Spleen (tissue), 11 donors: Measurements from ENCODE around the gene CMSS1. TPM values are rescaled to one million over a fixed set of nuclear protein-coding genes. Genes with fewer than 3 reads are reported as not detected.

Experiments
- DNase-seq: peaks from one replicate; pipeline ENCODE4 v3.0.0-alpha.2; 2020
- H3K27ac ChIP-seq, 8 donors: fragments of 200-600 bp; sonication (generic) in 7 of 8; 1 replicate in 4 of 8; 2 replicates in 4 of 8; pipeline versions ENCODE4 v1.5.0 to v1.8.0; 2016 to 2021; ENCODE audit warnings: inconsistent platforms in 4 of 8, mild to moderate bottlenecking in 4 of 8, moderate library complexity in 1 of 8
- H3K27me3 ChIP-seq, 7 donors: fragments of 200-600 bp; sonication (generic) in 6 of 7; replicated peaks in 1 of 7; 1 replicate in 4 of 7; 2 replicates in 3 of 7; pipeline versions ENCODE4 v1.5.0 to v1.8.0; 2016 to 2021; ENCODE audit warnings: inconsistent platforms in 3 of 7, mild to moderate bottlenecking in 1 of 7
- H3K36me3 ChIP-seq, 6 donors: fragments of 200-600 bp; sonication (generic) in 5 of 6; 1 replicate in 4 of 6; 2 replicates in 2 of 6; pipeline versions ENCODE4 v1.5.0 to v1.8.0; 2016 to 2021; ENCODE audit warnings: inconsistent platforms in 2 of 6
- H3K4me1 ChIP-seq, 6 donors: fragments of 200-600 bp; sonication (generic) in 5 of 6; 1 replicate in 3 of 6; 2 replicates in 3 of 6; pipeline versions ENCODE4 v1.5.0 to v1.8.0; 2016 to 2021; ENCODE audit warnings: inconsistent platforms in 3 of 6
- H3K4me3 ChIP-seq, 8 donors: fragments of 200-600 bp; sonication (generic) in 7 of 8; 1 replicate in 4 of 8; 2 replicates in 4 of 8; pipeline versions ENCODE4 v1.5.0 to v1.8.0; 2016 to 2021; ENCODE audit warnings: inconsistent platforms in 4 of 8, mild to moderate bottlenecking in 4 of 8, moderate library complexity in 2 of 8
- H3K9me3 ChIP-seq, 8 donors: fragments of 200-600 bp; sonication (generic) in 7 of 8; 1 replicate in 4 of 8; 2 replicates in 4 of 8; pipeline versions ENCODE4 v1.5.0 to v1.8.0; 2016 to 2021; ENCODE audit warnings: inconsistent platforms in 4 of 8
- CTCF ChIP-seq, 11 experiments: fragments of 200-600 bp in 7 of 11; fragments of 450-650 bp in 4 of 11; sonication (generic) in 4 of 11; IDR thresholded peaks in 8 of 11; conservative IDR thresholded peaks in 3 of 11; 1 replicate in 7 of 11; 2 replicates in 4 of 11; pipeline versions ENCODE4 v1.4.0 to v1.8.0; 2016 to 2021; ENCODE audit warnings: antibody characterized with exemption in 11 of 11, inconsistent platforms in 4 of 11, mild to moderate bottlenecking in 1 of 11
- POLR2A ChIP-seq, 3 donors: fragments of 450-650 bp; IDR thresholded peaks; one replicate each; pipeline ENCODE4 v1.5.1; 2017; ENCODE audit warnings: antibody characterized with exemption in 3 of 3, mild to moderate bottlenecking in 1 of 3
- POLR2AphosphoS5 ChIP-seq, 3 donors: sonication (generic); formaldehyde crosslinking; IDR thresholded peaks; one replicate each; pipeline ENCODE4 v1.5.1; 2017; ENCODE audit warnings: antibody characterized with exemption in 3 of 3
- WGBS, 5 donors: extraction: QIAGEN DNeasy Blood & Tissue Kit in 3 of 5; methylation state at CpG; one replicate each; pipeline versions ENCODE4 v1.1.5 to v1.1.7; 2013 to 2018; 5-methylcytosine and 5-hydroxymethylcytosine counted together
- intact Hi-C: fragments of 100-400 bp; cut with DNase I; formaldehyde crosslinking; loops from one replicate; pipeline ENCODE4 v1.15.0; 2023; ENCODE audit warnings: low total_unique reads
- polyA plus RNA-seq, 3 donors: library from polyadenylated mRNA; stranded (reverse); fragments of 200-250 nt; gene quantifications; one replicate each; pipeline ENCODE4 v1.2.1, GENCODE V29; 2013
- total RNA-seq, 7 donors: library from RNA; depleted of rRNA in 3 of 7; stranded (reverse); fragments of >200 nt in 3 of 7; fragmentation: NEBNext Ultra II Directional in 4 of 7; extraction: Animal tissue kit (Norgen Biotek cat#: 25700) in 4 of 7; gene quantifications; one replicate each; pipeline versions ENCODE4 v1.1.0 to v1.2.1, GENCODE V29; 2016 to 2021
- donor health status: healthy with polysubstance abuse.
- donor health status: DM: no; HTN: no; CAD: no; lungs with moderate emphysema.
- donor health status: DM: no; HTN: no; CAD: no.
- donor health status: Bipolar disorder and iron deficiency.
- donor health status: healthy.
- donor health status: DM: no; HTN: no; CAD: no.
- donor health status: DM: yes; HTN: yes; CAD: no.

CMSS1 gene
- total and polyA plus RNA-seq, 10 donors: 6.9 to 30.1 (median 20.0) TPM

GRCh38 chr3:99863002-99863401, 45.3 kb downstream of the CMSS1 start:
- no peak overlapping the region for H3K4me3 ChIP-seq
- peaks cover 0 to 37% (median 10%) of the 10 kb centered on the region in 6 donors for H3K4me1 ChIP-seq
- no peak overlapping the region for H3K27ac ChIP-seq
- intact Hi-C loops: no loop called here
- no peak for DNase-seq
- TF ChIP-seq CTCF (IDR thresholded peaks at IDR 0.05 in 8 of 11, conservative IDR thresholded peaks at IDR 0.05 in 3 of 11) (no peak), POLR2A (IDR thresholded peaks at IDR 0.05) (no peak), POLR2AphosphoS5 (IDR thresholded peaks at IDR 0.05) (no peak)
- no peaks in the 10 kb centered on the region for H3K9me3 ChIP-seq
- H3K36me3 ChIP-seq: peaks cover 0 to 32% (median 2%) of the 10 kb centered on the region in 6 donors
- no peaks in the 10 kb centered on the region for H3K27me3 ChIP-seq
- 91 to 93% (median 92%) methylated on average over 6 of the region's 6 CpGs for WGBS, 5 donors

DNA sequence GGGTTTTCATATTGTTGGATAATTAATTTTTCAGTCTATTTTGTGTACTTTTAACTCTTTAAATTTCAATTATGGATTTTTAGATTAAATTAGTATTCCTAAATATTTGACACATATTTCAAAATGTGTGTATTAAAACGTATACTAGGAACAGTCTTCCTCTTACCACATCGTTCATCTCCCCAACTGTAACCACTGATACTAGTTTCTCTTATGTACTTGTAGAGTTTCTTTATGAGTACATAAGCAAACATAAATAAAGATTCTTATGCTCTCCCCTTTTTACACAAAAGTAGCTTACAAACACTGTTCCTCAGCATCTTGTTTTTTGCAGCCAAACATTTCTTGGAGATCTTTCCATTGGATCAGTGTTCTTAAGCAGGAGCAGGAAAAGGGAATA, 45.9 kb downstream of the CMSS1 start:
- intact Hi-C loops: no loop called here

GRCh38 chr3:99864289-99864688, 46.6 kb downstream of the CMSS1 start:
- Histone ChIP-seq H3K4me3 (no peak overlapping the region), H3K36me3 (peaks cover 0 to 22% (median 2%) of the 10 kb centered on the region in 6 donors), H3K4me1 (peaks cover 0 to 39% (median 12%) of the 10 kb centered on the region in 6 donors), H3K9me3 (no peaks in the 10 kb centered on the region), H3K27ac (no peak overlapping the region), H3K27me3 (no peaks in the 10 kb centered on the region)
- no peak for TF ChIP-seq CTCF (IDR thresholded peaks at IDR 0.05 in 8 of 11, conservative IDR thresholded peaks at IDR 0.05 in 3 of 11)
- TF ChIP-seq POLR2AphosphoS5 (IDR thresholded peaks at IDR 0.05): no peak
- no peak for TF ChIP-seq POLR2A (IDR thresholded peaks at IDR 0.05)
- intact Hi-C loops: no loop called here
- DNase-seq: no peak
- WGBS, 5 donors: 95 to 98% (median 96%) methylated on average over 2 of the region's 2 CpGs

More for the DNA sequence above, 45.9 kb downstream of the CMSS1 start:
- no peak overlapping the region for H3K27ac ChIP-seq
- peaks cover 0 to 39% (median 12%) of the 10 kb centered on the region in 6 donors for H3K4me1 ChIP-seq
- H3K4me3 ChIP-seq: no peak overlapping the region
- no peaks in the 10 kb centered on the region for H3K9me3 ChIP-seq
- DNase-seq: no peak
- TF ChIP-seq POLR2A (IDR thresholded peaks at IDR 0.05) (no peak), CTCF (IDR thresholded peaks at IDR 0.05 in 8 of 11, conservative IDR thresholded peaks at IDR 0.05 in 3 of 11) (no peak), POLR2AphosphoS5 (IDR thresholded peaks at IDR 0.05) (no peak)
- peaks cover 0 to 26% (median 2%) of the 10 kb centered on the region in 6 donors for H3K36me3 ChIP-seq
- WGBS, 5 donors: 49 to 82% (median 57%) methylated on average over 2 of the region's 2 CpGs
- no peaks in the 10 kb centered on the region for H3K27me3 ChIP-seq

DNA sequence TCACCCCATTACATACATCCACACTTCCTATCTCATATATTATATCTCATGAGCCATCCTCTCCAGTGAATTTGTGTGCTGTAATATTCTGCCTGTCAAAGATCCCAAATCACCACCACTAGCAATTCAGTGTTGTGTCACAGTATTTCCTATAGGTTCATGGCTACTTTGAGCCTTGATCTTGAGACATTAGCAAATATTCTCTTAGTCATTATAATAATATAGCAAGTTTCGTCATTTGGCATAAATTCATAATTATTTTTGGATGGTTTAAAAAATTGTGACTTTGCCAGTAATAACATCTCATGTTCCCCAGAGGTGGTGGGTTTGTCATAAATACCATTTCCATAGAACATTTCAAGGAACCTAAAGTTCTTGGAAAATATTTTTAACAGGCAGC, 47.7 kb downstream of the CMSS1 start:
- TF ChIP-seq POLR2A (IDR thresholded peaks at IDR 0.05) (no peak), POLR2AphosphoS5 (IDR thresholded peaks at IDR 0.05) (no peak), CTCF (IDR thresholded peaks at IDR 0.05 in 8 of 11, conservative IDR thresholded peaks at IDR 0.05 in 3 of 11) (no peak)
- peaks cover 0 to 39% (median 12%) of the 10 kb centered on the region in 6 donors for H3K4me1 ChIP-seq

More for the DNA sequence above, 47.7 kb downstream of the CMSS1 start:
- DNase-seq: no peak
- Histone ChIP-seq H3K9me3 (no peaks in the 10 kb centered on the region), H3K4me3 (no peak overlapping the region), H3K27ac (no peak overlapping the region), H3K27me3 (no peaks in the 10 kb centered on the region), H3K36me3 (peaks cover 0 to 22% (median 2%) of the 10 kb centered on the region in 6 donors)
- 90 to 96% (median 94%) methylated on average over 1 of the region's 1 CpG for WGBS, 5 donors
- intact Hi-C loops: no loop called here
